Heart right ventricle (tissue), 16 donors: Measurements from ENCODE around the gene COMMD3. TPM values are rescaled to one million over a fixed set of nuclear protein-coding genes. Genes with fewer than 3 reads are reported as not detected.
A peak's percentile ranks its signal among the peaks of the same experiment; 100 is the strongest.

Experiments used
- ATAC-seq, 8 donors: fragments of 200-7000 bp; cut with Tn5 transposase; one replicate each; pipeline ENCODE4 v1.9.1; 2020; ENCODE audit warnings: mild to moderate bottlenecking in 8 of 8, moderate library complexity in 8 of 8, moderate number of reproducible peaks in 1 of 8
- DNase-seq, 2 donors: peaks; one replicate each; pipeline ENCODE4 v3.0.0-alpha.2; 2020
- H3K27ac ChIP-seq, 10 donors: fragments of 200-600 bp; sonication (generic) in 2 of 10; one replicate each; pipeline versions ENCODE4 v1.5.0 to v1.8.0; 2020 to 2022; ENCODE audit warnings: mild to moderate bottlenecking in 3 of 10
- H3K27me3 ChIP-seq, 7 donors: fragments of 200-600 bp; one replicate each; pipeline ENCODE4 v1.8.0; 2021 to 2022; ENCODE audit warnings: mild to moderate bottlenecking in 2 of 7
- H3K36me3 ChIP-seq, 9 donors: fragments of 200-600 bp; sonication (generic) in 1 of 9; one replicate each; pipeline versions ENCODE4 v1.5.0 to v1.8.0; 2020 to 2022; ENCODE audit warnings: mild to moderate bottlenecking in 2 of 9
- H3K4me1 ChIP-seq, 9 donors: fragments of 200-600 bp; sonication (generic) in 1 of 9; one replicate each; pipeline versions ENCODE4 v1.5.0 to v1.8.0; 2020 to 2022; ENCODE audit warnings: mild to moderate bottlenecking in 4 of 9
- H3K4me3 ChIP-seq, 10 donors: fragments of 200-600 bp; sonication (generic) in 2 of 10; one replicate each; pipeline versions ENCODE4 v1.5.0 to v1.8.0; 2020 to 2022; ENCODE audit warnings: mild to moderate bottlenecking in 7 of 10, moderate library complexity in 2 of 10
- H3K9me3 ChIP-seq, 11 donors: fragments of 200-600 bp in 10 of 11; sonication (generic) in 2 of 11; one replicate each; pipeline versions ENCODE4 v1.5.0 to v1.8.0; 2013 to 2022; ENCODE audit warnings: mild to moderate bottlenecking in 2 of 11, control low read depth in 1 of 11, moderate library complexity in 1 of 11
- WGBS, 2 donors: extraction: QIAGEN DNeasy Blood & Tissue Kit; methylation state at CpG; one replicate each; pipeline ENCODE4 v1.1.7; 2013; ENCODE audit warnings: inconsistent platforms in 1 of 2; 5-methylcytosine and 5-hydroxymethylcytosine counted together
- intact Hi-C, 10 donors: fragments of 100-400 bp; cut with DNase I; formaldehyde crosslinking; loops; one replicate each; pipeline versions ENCODE4 v1.11.1 to v1.14.2; 2022
- polyA plus RNA-seq, 2 donors: library from polyadenylated mRNA; stranded (reverse); fragments of 200-250 nt; gene quantifications; one replicate each; pipeline ENCODE4 v1.2.3, GENCODE V29; 2013
- total RNA-seq, 10 donors: library from RNA; stranded (reverse); fragmentation: NEBNext Ultra II Directional in 3 of 10; extraction: Animal tissue kit (Norgen Biotek cat#: 25700) in 3 of 10; gene quantifications; one replicate each; pipeline versions ENCODE4 v1.2.1 to v1.2.4, GENCODE V29; 2021 to 2023
- TF ChIP-seq, protein P1 (sequence below), 9 donors: fragments of 200-600 bp; sonication (generic) in 2 of 9; IDR thresholded peaks; one replicate each; pipeline versions ENCODE4 v1.5.0 to v1.8.0; 2021 to 2022; ENCODE audit warnings: antibody characterized with exemption in 9 of 9, mild to moderate bottlenecking in 5 of 9, moderate library complexity in 1 of 9
- donor health status: Arrhythmogenic right ventricular cardiomyopathy.
- donor health status: ischemic (EF 13 %, LVEDD 7.1; RV severe dilation, severe dysfunction).
- donor health status: healthy with polysubstance abuse.
- donor health status: DM: no; HTN: yes; CAD: no.
- donor health status: DM: no; HTN: no; CAD: no.
- donor health status: ischemic (EF 25% LVEDD 6.9; RV normal size, moderate dysfunction).
- donor health status: ischemic (EF 25% LVEDD 5.7; RV mildly dilated, moderate dysfunction).
- donor health status: healthy.
- donor health status: DM: yes; HTN: yes; CAD: no.
- donor health status: Ischemic cardiomyopathy.
- donor health status: ischemic (EF 35%, LVEDD 5.7; RV mildly dilated, moderate dysfunction).
- donor health status: nonischemic (EF 11% LVEDD 7.7; RV severe dilation, severe dysfunction).
- donor health status: DM: yes; HTN: yes; CAD: no.
- donor health status: PGD.
- donor health status: ischemic (EF 29% LVEDD 5.4; RV normal size, mild dysfunction).
- donor health status: nonischemic (EF 23%, LVEDD 6.1; RV moderate dilation, normal function).

COMMD3 gene
- total and polyA plus RNA-seq, 12 donors: 62.2 to 95.0 (median 80.6) TPM

DNA sequence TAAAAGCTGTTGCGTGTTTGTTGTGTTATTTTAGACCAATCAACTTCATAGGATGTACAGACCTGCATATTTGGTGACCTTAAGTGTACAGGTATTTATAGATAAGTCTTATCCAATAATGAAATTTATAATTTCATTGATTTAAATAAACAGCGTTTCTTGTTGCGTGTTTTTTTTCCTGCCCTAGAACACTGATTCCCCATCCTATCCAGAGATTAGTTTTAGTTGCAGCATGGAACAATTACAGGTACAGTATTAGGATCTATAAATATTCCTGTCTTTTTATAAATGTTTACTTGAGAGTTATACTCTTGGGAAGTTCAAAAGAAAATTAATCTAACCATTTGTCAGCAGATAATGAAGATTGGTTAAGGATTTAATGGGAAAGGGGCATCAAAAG, 2.6 kb downstream of the COMMD3 start:
- Histone ChIP-seq H3K4me3 (no peak overlapping the region), H3K27ac (no peak overlapping the region)
- no peak for DNase-seq

DNA sequence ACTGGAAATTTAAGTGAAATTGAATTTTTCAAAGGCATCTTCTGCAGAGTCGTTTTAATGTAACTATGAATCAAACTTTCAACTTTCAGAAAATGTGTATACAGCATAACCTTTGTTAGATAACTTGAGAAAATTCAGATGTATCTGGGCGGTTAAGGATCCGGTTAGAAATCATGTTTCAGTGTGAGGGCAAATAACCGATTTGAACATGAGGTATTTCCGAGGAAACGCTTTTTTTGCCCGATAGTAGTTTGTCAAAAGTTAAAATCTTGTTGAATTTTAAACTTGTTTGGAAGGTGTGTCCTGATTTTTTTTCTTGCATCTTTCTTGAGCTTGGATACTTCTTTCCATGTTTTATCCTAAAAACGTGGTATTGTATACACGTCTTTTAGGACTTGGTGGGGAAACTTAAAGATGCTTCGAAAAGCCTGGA, 3.4 kb downstream of the COMMD3 start:
- DNase-seq (no peak), ATAC-seq (no peak)
- intact Hi-C loops: loop anchor here in 8 of 10 donors (5.0 to 10.0 kb wide), 6 partner anchors 65 to 317 kb away; partner anchors contain the start of gene DNAJC1 (in 5 of the 8)
- Histone ChIP-seq H3K27me3 (peaks cover 0 to 27% (median 5%) of the 10 kb centered on the region in 7 donors), H3K4me1 (peaks cover 3 to 66% (median 60%) of the 10 kb centered on the region in 9 donors), H3K9me3 (no peaks in the 10 kb centered on the region), H3K4me3 (peak overlapping the region in 5 of 10 donors; percentile 58 to 62 (median 60)), H3K36me3 (no peaks in the 10 kb centered on the region), H3K27ac (peak overlapping the region in 5 of 10 donors; percentile 81 to 95 (median 89))
- WGBS, 2 donors: 91 to 92% methylated on average over 10 of the region's 10 CpGs
- TF ChIP-seq, protein P1, sequence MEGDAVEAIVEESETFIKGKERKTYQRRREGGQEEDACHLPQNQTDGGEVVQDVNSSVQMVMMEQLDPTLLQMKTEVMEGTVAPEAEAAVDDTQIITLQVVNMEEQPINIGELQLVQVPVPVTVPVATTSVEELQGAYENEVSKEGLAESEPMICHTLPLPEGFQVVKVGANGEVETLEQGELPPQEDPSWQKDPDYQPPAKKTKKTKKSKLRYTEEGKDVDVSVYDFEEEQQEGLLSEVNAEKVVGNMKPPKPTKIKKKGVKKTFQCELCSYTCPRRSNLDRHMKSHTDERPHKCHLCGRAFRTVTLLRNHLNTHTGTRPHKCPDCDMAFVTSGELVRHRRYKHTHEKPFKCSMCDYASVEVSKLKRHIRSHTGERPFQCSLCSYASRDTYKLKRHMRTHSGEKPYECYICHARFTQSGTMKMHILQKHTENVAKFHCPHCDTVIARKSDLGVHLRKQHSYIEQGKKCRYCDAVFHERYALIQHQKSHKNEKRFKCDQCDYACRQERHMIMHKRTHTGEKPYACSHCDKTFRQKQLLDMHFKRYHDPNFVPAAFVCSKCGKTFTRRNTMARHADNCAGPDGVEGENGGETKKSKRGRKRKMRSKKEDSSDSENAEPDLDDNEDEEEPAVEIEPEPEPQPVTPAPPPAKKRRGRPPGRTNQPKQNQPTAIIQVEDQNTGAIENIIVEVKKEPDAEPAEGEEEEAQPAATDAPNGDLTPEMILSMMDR (IDR thresholded peaks at IDR 0.05): no peak

More for the DNA sequence above, 2.6 kb downstream of the COMMD3 start:
- H3K36me3 ChIP-seq: no peaks in the 10 kb centered on the region
- ATAC-seq: no peak
- H3K9me3 ChIP-seq: no peaks in the 10 kb centered on the region
- intact Hi-C loops: loop anchor here in 8 of 10 donors (5.0 to 10.0 kb wide), 6 partner anchors 64 to 316 kb away; partner anchors contain the start of gene DNAJC1 (in 5 of the 8)
- peaks cover 0 to 19% (median 5%) of the 10 kb centered on the region in 7 donors for H3K27me3 ChIP-seq
- TF ChIP-seq, protein P1 (IDR thresholded peaks at IDR 0.05): no peak
- WGBS, 2 donors: 97% methylated on average over 3 of the region's 3 CpGs
- peaks cover 3 to 58% (median 52%) of the 10 kb centered on the region in 9 donors for H3K4me1 ChIP-seq

DNA sequence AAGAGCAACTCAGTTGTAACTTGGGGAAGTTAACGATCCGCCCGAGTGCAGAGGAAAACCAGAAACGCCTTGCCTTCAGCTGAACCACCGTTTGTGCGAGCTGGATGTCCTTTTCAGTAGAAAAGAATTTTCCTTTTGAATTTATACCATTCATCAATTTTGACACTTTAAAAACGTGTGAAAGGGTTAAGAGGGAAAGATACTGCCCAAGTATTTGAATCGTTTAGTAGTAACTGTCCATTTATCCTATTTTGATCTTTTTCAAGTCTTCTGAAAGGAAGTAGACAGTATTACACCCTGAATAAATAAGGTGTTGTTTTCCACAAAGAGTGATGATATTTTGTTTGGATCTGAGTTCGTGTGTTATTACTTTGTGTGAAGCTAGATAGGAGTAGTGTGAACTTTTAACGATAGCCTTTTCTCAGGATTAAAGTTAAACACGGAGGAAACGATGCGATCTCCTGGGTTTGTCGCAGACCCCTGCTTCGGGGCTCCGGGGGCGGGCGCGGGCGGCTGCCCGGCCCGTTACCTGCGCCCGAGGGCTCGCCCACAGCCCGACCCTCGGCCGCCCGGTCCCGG, 3.9 kb downstream of the COMMD3 start:
- WGBS, 2 donors: 11 to 16% methylated on average over 26 to 30 of the region's 30 CpGs
- H3K4me1 ChIP-seq: peaks cover 3 to 67% (median 61%) of the 10 kb centered on the region in 9 donors
- intact Hi-C loops: loop anchor here in 9 of 10 donors (5.0 to 10.0 kb wide), 10 partner anchors 65 to 825 kb away; partner anchors contain the start of genes DNAJC1 (in 6 of the 9) and PIP4K2A (in 1 of the 9)
- ATAC-seq (no peak), DNase-seq (no peak)
- TF ChIP-seq, protein P1 (IDR thresholded peaks at IDR 0.05): no peak
- H3K36me3 ChIP-seq: no peaks in the 10 kb centered on the region
- peaks cover 0 to 32% (median 5%) of the 10 kb centered on the region in 7 donors for H3K27me3 ChIP-seq
- peak overlapping the region; percentile 36 to 95 (median 86) for H3K27ac ChIP-seq
- H3K9me3 ChIP-seq: no peaks in the 10 kb centered on the region
- H3K4me3 ChIP-seq: peak overlapping the region in 9 of 10 donors; percentile 27 to 91 (median 59)

DNA sequence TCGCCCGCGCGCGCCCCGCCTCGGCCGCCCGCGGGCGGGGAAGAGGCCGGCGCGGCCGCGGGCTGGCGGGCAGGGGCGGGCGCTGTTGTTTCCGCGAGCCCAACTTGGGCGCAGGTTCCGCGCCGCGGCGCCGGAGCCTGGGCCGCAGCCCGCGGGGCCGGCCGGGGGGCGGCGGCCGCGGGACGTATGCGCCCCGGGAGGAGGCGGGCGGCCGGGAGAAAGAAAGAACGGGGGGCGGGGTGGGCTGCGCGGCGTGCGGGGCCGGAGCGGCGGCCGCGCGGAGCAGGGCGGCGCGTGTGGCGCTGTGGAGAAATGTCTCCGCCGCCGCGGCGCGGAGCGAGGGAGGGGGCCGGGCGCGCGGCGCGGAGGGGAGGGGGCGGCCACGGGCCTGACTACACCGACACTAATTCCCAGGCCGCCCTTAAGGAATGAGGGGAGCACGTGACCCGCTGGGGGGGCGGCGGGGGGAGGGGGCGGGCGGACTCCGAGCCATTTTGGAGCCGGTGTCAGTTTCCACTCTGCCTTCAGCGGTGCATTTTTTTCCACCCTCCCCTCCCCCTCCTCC, 4.5 kb downstream of the COMMD3 start, which contains the start of gene BMI1:
Gene BMI1, plus strand, starts transcription at position 509 of the 565 bp plus-strand sequence. CDS start 5,351 bp downstream, outside the sequence.
- Histone ChIP-seq H3K4me3 (peak within 1 kb of the TSS; percentile 74 to 96 (median 92)), H3K27me3 (peaks cover 0 to 33% (median 5%) of the 10 kb centered on the region in 7 donors), H3K27ac (peak within 1 kb of the TSS; percentile 88 to 97 (median 95)), H3K36me3 (no peaks in the 10 kb centered on the region), H3K9me3 (no peaks in the 10 kb centered on the region), H3K4me1 (peaks cover 3 to 63% (median 59%) of the 10 kb centered on the region in 9 donors)
- peak; percentile 78 to 87 for DNase-seq
- TF ChIP-seq, protein P1 (IDR thresholded peaks at IDR 0.05): peak in 1 of 9 donors; percentile 10
- intact Hi-C loops: loop anchor here in 5 of 10 donors (5.0 to 10.0 kb wide), 6 partner anchors 93 to 826 kb away; partner anchors contain the start of genes DNAJC1 (in 1 of the 5) and PIP4K2A (in 1 of the 5)
- 0 to 1% methylated on average over 22 to 71 of the region's 85 CpGs for WGBS, 2 donors
- ATAC-seq: peak; percentile 71 to 88 (median 79)
